Retinal pigment epithelial cell (primary cell): ENCODE measurements around the gene ST3GAL3.

Experiments
- DNase-seq: peaks from one replicate; pipeline ENCODE4 v3.0.0-alpha.2; 2010; ENCODE audit warnings: low read depth
- H3K4me3 ChIP-seq: 2 replicates; pipeline ENCODE4 v1.5.1; 2011; ENCODE audit warnings: mild to moderate bottlenecking, low read length, control low read depth, moderate library complexity
- CTCF ChIP-seq: conservative IDR thresholded peaks from 2 replicates; pipeline ENCODE4 v1.5.1; 2011; ENCODE audit warnings: low read depth, low read length, control low read depth, inconsistent platforms

The ST3GAL3 gene

GRCh38 chr1:43936431-43937151, 229.3 kb downstream of the ST3GAL3 start:
- H3K4me3 ChIP-seq, result peak overlapping the region; percentile 38
- no peak for DNase-seq
- TF ChIP-seq CTCF, result peak; percentile 28

GRCh38 chr1:43937179-43937865, 230.0 kb downstream of the ST3GAL3 start:
- no peak for TF ChIP-seq CTCF
- no peak overlapping the region for H3K4me3 ChIP-seq

GRCh38 chr1:43938383-43938782, 231.0 kb downstream of the ST3GAL3 start:
- no peak overlapping the region for H3K4me3 ChIP-seq
- no peak for TF ChIP-seq CTCF
- DNase-seq, result no peak

More at GRCh38 chr1:43937179-43937865, 230.0 kb downstream of the ST3GAL3 start:
- no peak for DNase-seq

- no peak overlapping the region for H3K4me3 ChIP-seq
- no peak for DNase-seq
- TF ChIP-seq CTCF, result no peak
Measured at GRCh38 chr1:43938892-43939587, 231.7 kb downstream of the ST3GAL3 start.

GRCh38 chr1:43942411-43942810, 235.1 kb downstream of the ST3GAL3 start:
- no peak for DNase-seq
- H3K4me3 ChIP-seq, result no peak overlapping the region
- TF ChIP-seq CTCF, result no peak

GRCh38 chr1:43944860-43945259, 237.5 kb downstream of the ST3GAL3 start:
- no peak overlapping the region for H3K4me3 ChIP-seq
- TF ChIP-seq CTCF, result no peak
- no peak for DNase-seq
